ENCODE measurements around the gene TXLNB.
"Not testable (repeated sequence)": the region's sequence is repeated elsewhere in the genome, so short reads cannot be mapped to it uniquely, and the experiment has no call there.

Gene TXLNB

DNA sequence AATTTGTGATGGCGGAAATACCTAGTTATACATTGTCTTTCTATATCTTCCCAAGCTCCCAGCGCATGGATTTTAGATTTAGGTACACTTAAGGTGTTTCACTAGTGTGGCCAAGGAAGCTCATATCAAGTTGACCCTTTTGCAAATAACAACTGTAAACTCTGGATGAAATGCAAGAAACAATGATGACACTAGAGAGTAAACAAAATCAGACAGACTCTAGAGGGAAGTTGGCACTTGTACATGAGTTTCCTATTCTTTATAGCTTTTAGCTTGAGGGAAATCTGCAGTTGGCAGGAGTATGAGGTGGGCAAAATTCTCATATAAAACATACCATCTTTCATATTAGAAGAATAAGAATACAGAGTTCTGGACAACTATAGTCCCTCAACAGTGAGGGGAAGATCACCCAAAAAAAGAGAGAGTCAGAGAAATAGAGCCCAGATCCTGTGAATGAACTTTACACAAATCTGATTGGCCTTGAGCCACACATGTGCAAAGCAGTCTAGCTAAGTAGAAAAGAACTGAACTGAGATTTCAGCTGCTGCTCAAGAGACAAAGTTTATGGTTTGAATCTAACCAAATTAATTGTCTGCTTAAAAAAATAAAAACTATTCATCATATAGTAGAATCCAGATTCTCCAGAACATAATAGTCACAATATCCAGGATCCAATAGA lies 26.1 kb downstream of the TXLNB start:
- no peak for DNase-seq

DNA sequence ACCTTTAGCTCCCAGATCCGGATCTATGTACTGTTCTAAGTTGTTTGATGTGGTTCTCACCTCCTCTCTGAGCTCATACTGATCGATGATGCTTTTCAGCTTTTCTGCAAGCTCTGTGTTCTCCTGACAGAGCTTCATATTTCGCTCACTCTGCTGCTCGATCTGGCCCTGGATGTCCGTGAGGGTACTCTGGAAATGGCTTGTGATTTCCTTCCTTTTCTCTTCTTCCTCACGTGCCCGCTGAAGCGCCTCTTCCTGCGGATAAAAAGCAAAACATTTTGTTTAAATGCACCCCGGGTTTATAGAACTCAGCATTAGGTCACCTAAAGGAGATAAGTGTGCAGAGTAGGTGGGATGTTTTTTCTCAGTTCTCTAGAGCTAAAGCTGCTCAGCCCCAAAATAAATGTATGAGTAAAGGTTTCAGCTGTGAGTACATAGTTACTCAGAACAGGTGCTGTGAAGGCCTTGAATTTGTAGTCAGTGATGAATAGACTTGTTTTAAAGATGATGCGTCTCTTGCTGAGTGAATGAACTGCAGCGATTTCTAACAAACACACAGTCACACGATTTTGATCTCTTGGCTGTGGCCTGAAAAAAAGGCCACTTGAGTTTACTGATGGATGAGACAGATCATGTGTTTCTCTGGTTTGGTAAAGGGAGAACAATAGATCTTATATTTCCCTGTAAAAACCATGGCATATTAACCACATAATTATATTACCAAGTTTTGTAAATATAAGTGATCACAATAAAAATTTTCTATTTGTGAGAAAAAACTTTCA lies 29.1 kb downstream of the TXLNB start:
- DNase-seq, result no peak

DNA sequence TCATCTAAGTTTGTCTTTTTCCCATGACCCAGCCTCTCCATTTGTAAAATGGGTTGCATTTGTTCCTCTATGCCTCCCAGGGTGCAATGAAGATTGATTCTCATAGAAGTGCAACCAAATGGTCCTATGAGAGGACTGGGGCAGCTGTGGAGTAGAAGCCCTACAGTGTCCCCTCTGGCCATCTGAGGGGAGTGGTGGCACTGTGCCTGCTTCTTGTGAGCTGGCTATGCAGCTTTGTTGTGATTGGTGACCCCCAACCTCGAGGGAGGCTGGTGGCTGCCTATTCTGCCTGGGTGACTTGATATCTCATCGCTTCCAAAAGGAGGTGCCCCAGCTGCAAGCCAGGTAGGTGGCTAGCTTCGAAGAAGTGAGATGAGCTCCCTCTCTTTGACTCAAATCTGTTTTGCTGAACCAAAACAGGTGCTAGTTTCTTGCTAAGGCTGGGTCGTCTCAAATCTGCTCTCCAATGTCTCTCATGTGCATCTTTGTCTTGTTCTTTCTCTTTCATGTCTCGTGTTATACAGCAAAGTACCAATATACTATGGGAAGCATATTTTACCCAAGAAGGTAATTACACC lies 33.9 kb downstream of the TXLNB start:
- no peak for DNase-seq

DNA sequence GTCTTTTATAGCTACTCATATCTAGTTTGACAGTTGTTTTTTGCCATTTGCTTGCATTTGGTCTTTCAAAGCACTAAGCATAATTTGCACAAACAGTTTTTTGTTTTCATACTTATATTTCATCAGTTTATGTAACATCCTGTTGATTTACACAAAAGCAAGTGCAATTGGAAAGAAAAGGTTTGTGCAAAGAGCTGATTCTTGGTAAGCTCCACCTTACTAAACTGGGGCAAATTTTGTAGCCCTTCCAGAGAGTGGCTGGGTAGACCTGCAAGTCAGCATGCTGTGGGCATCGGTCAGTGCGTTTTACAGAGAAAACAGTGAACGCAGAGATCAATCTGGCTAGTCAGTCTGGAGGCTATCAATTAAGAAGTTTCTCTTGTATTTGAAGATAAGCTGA lies 34.5 kb downstream of the TXLNB start:
- no peak for DNase-seq

DNA sequence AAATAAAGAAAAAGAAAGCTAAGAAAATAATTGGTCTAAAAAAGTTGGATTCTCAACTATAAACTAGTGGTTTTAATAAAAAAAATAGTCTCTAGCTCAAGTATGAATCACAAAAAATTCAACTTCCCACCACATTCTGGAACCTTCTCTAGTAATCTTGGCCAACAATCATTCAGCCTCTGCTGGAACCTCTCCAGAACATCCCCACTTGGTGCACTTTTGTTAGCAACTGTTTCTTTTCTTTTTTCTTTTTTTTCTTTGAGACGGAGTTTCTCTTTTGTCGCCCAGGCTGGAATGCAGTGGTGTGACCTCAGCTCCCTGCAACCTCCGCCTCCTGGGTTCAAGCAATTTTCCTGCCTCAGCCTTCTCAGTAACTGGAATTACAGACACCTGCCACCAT lies 35.7 kb downstream of the TXLNB start:
- DNase-seq, result no peak

DNA sequence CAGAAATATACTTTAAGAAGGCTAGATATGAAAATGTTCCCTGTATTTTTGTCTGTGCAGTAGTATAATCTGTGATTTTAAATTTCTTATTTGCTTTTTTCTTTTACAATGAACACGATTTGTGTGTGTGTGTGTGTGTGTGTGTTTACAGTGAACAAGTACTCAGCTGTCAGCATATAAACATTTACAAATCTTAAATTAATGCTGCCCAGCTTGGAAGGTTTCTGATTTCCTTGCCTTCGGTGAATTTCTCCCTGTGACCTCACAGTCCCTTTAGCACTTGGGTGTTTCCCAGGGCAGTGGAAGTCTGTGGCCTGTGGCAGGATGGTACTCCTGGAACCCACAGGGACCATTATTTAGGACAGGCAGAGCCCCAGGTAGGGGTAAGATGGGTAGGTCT lies 37.6 kb downstream of the TXLNB start:
- DNase-seq, result no peak

DNA sequence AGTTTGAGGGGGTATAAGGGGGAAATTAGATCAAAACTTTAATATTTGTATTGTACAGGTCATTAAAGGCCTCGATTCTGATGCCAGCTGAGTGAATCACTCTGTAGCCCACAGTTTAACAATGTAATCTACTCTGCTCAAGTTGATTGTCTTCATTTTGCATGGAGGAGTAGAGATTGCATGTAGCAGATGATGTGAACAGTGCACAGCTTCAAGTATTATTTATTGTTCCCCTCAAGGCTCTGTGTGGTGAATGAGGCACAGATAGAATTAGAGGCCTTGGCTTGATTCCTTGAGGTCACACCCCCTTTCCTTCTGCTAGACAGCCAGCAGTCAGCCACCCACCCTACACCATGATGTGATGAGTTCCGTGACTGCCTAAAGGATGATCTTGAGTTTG lies 38.1 kb downstream of the TXLNB start:
- no peak for DNase-seq

DNA sequence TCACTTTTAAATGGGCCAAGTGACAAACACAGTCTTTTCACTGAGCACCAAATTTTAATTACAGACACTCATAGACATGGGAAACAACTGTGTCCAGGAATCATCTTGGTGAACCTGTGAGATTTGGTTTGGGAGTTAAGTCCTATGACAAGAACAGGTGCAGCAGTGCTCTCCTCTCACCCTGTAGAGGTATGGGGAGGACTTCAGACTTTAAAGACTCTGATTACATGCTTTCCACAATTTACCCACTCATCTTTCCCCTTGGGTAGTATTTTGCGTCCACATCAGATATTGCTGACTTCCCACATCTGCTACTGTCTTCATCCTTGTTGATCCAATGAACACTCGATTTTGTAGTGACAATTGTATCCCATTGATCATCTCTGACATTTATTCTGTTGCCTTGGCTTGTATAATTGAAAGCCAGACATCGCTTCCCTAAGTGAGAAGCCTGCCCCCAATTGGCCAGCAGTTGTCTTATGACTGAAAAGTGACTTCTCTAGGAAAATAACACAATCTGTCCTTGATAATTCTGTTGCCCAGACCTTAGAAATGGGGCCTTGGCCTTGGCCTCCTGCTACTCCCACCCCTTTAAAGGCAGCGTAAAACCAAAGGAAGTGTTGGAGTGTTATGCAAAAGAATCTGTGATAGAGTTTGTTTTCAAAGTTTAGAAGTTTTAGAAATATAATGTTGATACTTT lies 40.0 kb downstream of the TXLNB start:
- no peak for DNase-seq

DNA sequence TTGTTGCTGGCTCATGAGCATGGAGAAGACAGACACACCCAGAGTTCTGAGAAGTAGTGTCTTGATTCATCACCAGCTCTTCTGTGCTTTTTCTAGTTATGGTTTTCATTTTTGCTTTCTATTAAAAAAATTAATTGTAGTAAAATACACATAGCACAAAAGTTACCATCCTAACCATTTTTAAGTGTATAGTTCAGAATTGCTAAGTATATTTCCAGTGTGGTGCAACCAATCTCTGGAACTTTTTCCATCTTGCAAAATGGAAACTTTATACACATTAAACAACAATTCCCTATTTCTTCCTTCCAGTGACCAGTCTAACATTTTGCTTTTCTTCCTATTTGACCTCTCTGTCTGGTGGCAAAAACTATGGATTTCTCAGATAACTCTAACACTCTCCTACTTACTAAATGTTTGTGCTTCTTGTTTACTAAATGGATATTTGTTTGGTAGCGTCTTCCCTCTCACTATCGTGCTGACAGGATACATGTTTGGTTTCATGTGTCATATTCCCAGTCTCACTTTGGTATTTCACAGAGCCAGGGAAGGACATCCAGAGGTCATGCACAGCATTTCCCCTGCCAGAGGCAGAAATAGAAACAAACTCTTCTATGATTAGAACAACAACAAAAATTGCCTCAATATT lies 40.6 kb downstream of the TXLNB start:
- DNase-seq, result no peak

DNA sequence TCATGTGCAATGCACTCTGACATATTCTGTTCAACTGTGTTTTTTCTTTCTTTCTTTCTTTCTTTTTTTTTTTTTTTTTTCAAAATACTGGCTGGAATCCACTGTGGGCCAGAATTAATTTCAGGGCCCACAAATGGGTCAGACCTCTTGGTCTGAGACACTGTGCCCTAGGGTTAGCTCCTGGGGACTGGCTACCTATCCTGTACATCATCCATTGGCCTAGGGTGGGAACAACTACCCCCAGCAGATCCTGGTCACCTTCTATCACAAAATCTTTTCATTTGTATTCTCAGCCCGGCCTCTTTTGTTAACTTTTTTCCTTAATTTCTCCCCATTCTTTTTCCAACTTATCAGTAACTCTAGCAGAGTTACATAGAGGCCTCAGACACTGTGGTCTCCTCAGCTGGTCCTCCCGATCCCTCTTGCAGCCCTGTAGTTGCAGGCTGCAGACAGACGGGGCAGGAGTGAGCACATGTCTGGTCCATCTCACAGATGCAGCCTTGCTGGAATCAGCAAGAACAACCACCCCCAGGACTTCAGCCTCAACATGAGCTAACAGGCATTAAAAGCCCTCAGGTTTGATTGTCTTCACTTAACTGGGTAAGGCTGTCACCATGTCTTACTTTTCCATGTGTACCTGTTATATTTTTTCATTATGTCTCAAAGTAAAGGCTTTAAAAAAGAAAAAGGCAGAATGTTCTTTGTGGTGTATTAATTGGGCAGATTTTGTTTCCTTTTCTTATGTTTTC lies 41.3 kb downstream of the TXLNB start:
- DNase-seq, result peak; percentile 48

DNA sequence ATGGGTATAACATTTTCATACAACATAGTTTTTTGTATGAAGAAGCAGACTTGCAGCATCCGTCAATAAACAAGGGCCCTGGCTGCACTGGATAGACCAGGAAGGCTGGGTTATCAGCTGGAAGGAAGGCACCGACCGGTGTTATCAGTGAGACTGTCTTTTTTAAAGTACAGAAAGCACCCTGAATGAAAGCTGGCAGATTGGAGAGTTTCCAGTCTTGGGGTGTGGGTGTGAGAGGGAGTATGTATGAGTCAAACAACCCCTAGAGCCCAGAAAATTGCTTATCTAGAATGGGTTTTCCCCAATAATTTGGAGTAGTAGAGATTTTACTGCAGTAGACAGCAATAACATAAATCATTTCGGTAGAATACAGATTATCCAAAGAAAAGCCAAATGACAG lies 42.4 kb downstream of the TXLNB start:
- no peak for DNase-seq

DNA sequence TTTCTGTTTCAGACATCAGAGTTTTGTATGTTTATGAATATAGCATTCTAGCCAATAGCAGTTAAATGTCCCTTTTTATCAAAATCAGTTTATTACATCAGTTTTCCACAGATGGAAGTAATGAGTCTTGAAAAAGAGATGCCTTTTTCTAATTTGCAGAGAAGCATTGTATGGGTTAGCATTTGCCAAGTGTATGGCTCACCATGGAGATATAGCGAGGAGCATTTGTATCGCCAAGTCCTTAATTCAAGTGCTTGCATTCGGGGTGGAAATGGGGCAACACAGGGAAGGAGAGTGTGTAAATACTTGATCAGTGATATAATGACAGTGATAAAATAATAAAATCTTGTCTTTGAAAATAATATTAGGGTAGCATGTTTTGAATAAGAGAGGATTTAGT lies 42.9 kb downstream of the TXLNB start:
- DNase-seq, result no peak

DNA sequence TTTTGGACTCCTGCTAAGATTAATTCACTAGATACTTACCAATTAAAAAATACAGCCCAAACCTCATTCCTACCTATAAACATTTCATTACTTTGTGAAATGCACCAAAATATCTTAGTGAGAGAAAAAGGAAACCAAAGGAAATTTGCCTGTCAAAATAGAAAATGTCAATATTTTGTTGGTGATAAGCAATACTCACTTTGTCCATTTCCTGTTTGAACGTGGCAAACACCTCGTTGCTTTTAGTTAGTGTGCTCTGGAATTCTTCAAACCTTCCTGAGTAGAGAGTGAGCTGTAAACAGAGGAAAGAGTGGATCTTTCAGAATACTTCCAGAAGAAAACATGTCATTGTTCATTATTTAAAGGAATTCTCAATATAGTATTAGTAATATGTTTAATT lies 44.2 kb downstream of the TXLNB start:
- no peak for DNase-seq

DNA sequence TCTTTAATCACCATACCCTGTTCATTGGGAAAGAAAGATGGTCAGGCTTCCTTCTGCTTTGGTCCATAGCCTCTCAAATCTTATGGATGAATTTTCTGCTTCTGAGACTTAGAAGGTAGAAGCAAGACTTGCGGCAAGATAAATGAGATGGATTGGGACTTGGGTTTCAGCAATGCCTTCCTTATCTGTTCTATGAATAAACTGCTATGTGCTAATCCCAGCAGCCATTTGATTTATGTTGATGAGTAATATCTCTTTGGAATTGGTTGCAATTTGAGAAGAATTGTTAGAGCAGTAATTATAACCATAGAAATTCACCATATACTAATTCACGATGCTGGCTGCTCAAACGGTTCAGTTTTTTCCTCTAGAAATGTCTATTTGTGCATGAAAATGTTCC lies 48.3 kb downstream of the TXLNB start:
- no peak for DNase-seq

DNA sequence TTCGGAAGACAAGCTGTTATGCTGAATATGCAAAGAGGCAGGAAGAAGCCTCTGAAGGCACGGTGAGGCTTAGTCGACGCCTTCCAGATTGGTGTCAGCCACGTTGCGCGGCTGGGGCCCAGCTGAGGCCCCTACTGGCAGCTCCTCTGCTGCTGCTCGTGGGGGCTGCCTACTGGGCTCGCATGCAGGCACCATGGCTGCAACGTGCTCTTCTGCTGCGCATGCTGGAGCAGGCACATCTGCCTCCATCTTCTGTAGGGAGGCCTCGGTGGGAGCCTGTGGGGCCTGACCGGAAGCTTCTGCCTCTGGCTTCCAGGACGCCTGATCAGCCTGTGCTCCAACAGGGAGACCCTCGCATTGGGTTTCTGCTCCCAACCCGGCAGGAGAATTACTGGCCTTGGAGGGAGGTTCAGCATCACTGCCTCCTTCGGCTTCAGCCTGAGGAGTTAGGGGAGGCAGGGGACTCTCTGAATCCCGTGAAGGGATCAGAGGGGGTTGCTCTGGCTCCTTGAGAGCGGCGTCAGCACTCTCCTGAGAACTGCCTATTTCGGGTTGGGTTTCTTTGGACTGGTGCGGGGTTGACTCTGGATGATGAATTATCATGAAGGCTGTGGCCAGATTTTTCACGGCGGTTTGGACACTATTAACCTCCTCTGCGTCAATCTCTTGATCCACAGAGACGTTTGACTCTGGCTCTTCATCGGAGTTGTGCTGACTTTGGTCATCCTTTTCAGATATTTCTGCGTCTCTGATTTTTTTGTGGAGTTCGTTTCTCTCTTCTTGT lies 49.1 kb downstream of the TXLNB start:
- DNase-seq, result no peak

DNA sequence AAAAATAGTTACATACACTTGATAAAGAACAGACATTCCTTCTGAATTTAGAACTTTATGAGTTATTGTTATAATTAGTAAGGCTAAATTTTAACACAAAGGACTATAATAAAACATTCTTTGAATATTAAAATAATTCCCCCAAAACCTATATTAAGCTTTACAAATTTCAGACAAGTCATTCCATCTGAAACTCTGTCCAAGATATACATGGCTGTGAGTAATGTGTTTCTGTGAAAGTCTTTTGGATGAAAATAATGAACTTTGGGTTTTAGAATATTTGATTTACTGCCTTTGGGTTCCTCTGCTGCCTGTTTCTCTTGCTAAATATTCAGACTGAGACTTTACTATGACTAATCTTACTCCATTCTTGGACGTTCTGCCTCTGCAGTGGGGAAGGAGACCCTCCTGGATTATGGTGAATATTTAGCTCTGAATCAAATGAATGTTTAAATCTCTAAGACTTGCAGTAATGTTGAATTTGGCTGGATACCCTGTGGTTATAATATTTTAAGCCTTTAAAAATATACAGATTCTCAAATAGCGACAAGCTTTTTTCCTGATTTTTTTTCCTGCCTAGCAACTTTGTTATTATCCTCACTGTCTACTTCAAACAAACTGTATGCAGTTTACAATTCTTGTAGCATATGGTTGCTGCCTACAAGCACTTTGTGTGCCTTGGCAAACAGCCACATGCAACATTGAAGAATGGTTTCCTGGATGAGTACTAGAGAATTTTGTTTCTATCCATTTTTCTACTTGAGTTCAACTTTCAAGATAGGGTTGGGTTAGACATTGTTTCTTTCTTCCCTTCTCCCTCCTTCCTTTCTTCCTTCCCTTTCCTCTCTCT lies 51.4 kb downstream of the TXLNB start:
- DNase-seq, result no peak

DNA sequence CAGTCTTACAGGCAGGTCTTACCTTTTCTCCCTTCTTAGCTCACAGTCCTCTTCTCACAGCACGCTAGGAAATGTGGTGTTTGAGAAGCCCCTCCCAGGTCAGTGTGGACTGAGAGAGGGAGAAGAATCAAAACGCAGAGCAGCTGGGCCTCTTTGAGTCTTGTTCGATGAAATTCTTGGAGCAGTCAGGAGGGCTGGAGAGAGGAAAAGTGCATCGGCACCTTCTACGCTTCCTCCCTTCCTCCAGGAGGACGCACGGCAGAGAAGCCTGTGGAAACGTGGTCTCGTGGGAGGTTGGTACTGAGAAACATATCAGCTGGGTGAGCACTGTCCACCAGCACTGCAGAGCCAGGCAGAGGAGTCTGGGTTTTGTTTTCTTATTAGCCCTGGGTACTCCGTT lies 52.7 kb downstream of the TXLNB start:
- no peak for DNase-seq

DNA sequence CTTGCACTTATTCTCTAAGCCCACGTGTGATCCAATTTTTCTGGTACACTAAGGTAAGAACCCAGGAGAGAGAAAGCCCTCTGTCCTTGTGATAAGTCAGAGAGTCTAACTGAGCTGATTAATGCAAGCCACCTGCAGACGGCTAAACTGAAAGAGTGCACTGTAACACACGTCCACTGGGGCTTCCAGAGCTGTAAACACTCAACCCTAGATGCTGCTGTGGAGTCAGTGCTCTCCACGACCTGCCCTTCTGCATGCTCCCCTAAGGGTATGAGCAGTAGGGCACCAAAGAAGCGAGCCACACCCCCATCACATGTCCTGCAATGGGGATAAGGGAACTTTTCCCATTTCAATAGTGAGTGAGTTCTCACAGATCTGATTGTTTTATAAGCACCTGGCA lies 55.7 kb downstream of the TXLNB start:
- no peak for DNase-seq

DNA sequence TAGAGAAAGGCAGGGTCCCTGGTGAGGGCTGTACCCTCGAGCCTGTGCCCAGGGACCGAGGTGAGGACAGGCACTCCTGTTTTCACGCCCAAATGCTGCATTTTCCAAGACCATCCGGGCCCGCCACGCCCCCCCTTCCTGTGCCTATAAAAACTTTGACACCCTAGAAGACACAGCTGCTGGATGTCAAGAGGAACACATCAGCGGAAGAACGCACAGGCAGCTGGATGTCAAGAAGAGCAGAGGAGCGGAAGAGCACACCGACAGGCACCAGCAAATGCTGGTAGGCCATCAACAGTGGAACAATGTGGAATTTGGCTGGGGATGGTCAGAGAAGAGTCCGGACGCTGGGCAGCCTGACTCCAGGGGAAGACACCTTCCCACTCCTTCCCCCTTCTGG lies 56.1 kb downstream of the TXLNB start:
- DNase-seq, result no peak

DNA sequence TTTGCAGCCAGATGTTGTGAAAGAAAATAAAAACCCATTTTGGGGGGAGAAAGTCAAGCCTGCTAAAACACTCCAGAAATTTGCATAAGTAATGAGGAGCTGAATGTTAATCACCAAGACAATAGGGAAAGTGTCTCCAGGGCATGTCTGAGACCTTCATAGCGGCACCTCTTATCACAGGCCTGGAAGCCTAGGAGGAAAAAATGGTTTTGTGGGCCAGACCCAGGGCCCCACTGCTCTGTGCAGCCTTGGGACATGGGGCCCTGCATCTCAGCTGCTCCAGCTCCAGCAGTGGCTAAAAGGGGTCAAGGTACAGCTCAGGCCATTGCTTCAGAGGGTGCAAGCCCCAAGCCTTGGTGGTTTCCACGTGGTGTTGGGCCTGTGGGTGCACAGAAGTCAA lies 57.6 kb downstream of the TXLNB start:
- DNase-seq, result not testable (repeated sequence)

DNA sequence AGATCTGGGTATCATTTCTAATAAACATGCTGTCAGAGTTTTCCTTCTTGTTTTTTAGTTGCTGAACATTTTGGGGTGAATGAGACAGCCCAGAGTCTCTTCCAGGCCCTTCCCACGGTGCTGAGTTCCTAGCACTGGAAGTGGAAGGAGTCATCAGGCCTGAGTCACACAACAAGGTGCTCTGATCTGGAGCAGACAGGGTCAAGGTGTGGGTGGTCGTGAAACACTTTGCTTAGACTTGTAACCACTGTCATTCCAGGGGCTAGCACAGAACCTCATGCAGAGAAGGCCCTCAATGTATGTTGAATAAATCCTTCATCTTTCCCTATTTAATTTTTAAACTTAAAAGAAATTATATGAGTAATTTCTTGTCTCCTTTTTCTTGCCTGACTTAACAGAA lies 60.6 kb downstream of the TXLNB start:
- DNase-seq, result no peak
